C4-2B (cell line): ENCODE results near the gene MAP2.

ENCODE experiments used
- H3K27ac ChIP-seq: fragments of 450-650 bp; 2 replicates; pipeline ENCODE4 v1.5.1; 2017
- CTCF ChIP-seq: fragments of 450-650 bp; conservative IDR thresholded peaks from 2 replicates; pipeline ENCODE4 v1.5.1; 2017; ENCODE audit warnings: mild to moderate bottlenecking
- ZFX ChIP-seq: fragments of 450-650 bp; IDR thresholded peaks from 2 replicates; pipeline ENCODE4 v1.6.1; 2017

The MAP2 gene

GRCh38 chr2:209387389-209387788 is 36.5 kb upstream of the MAP2 start:
- TF ChIP-seq CTCF (no peak), ZFX (no peak)
- H3K27ac ChIP-seq: no peak overlapping the region

- TF ChIP-seq CTCF (no peak), ZFX (no peak)
- H3K27ac ChIP-seq: no peak overlapping the region
Observed at GRCh38 chr2:209388446-209389037, 35.3 kb upstream of the MAP2 start.

- no peak overlapping the region for H3K27ac ChIP-seq
- TF ChIP-seq CTCF (no peak), ZFX (no peak)
Observed at GRCh38 chr2:209389171-209389618, 34.7 kb upstream of the MAP2 start.

GRCh38 chr2:209390839-209391238 is 33.0 kb upstream of the MAP2 start:
- no peak for TF ChIP-seq CTCF
- no peak for TF ChIP-seq ZFX
- H3K27ac ChIP-seq: no peak overlapping the region

GRCh38 chr2:209391776-209392401 is 32.0 kb upstream of the MAP2 start:
- H3K27ac ChIP-seq: no peak overlapping the region
- TF ChIP-seq ZFX: no peak
- TF ChIP-seq CTCF: no peak

- no peak for TF ChIP-seq CTCF
- no peak overlapping the region for H3K27ac ChIP-seq
Observed at GRCh38 chr2:209395229-209395628, 28.6 kb upstream of the MAP2 start.

GRCh38 chr2:209395652-209396051 is 28.2 kb upstream of the MAP2 start:
- H3K27ac ChIP-seq: no peak overlapping the region
- TF ChIP-seq ZFX (no peak), CTCF (no peak)
